DOHH2 (cell line): ENCODE results near the gene QRICH2.

Source experiments
- H3F3A ChIP-seq: fragments of 200-600 bp; sonication (generic), shearing (Covaris generic); 2 replicates; pipeline ENCODE4 v1.6.0; 2016; ENCODE audit warnings: antibody characterized with exemption, mild to moderate bottlenecking; ENCODE audit not compliant: control insufficient read depth, insufficient read depth
- H3K27ac ChIP-seq: fragments of 200-600 bp; sonication (generic); 2 replicates; pipeline ENCODE4 v1.5.1; 2014; ENCODE audit warnings: low read depth, mild to moderate bottlenecking, low read length, moderate library complexity
- H3K27me3 ChIP-seq: fragments of 200-600 bp; sonication (generic); 2 replicates; pipeline ENCODE4 v1.6.1; 2014; ENCODE audit warnings: mild to moderate bottlenecking, low read length, mixed read lengths; ENCODE audit not compliant: control insufficient read depth
- H3K36me3 ChIP-seq: fragments of 200-600 bp; sonication (generic); 2 replicates; pipeline ENCODE4 v1.6.1; 2014; ENCODE audit warnings: mild to moderate bottlenecking, low read length, moderate library complexity, mixed read lengths; ENCODE audit not compliant: control insufficient read depth
- H3K4me1 ChIP-seq: fragments of 200-600 bp; sonication (generic); 2 replicates; pipeline ENCODE4 v1.6.1; 2014; ENCODE audit warnings: mild to moderate bottlenecking, low read length, mixed read lengths; ENCODE audit not compliant: control insufficient read depth
- H3K4me2 ChIP-seq: fragments of 200-600 bp; sonication (generic); 2 replicates; pipeline ENCODE4 v1.6.0; 2014; ENCODE audit warnings: mild to moderate bottlenecking, low read length, moderate library complexity
- H3K4me3 ChIP-seq: fragments of 200-600 bp; sonication (generic); 2 replicates; pipeline ENCODE4 v1.5.1; 2014; ENCODE audit warnings: mild to moderate bottlenecking, low read length, mixed read lengths
- H3K79me2 ChIP-seq: fragments of 200-600 bp; sonication (generic); 2 replicates; pipeline ENCODE4 v1.6.1; 2014; ENCODE audit warnings: mild to moderate bottlenecking, low read length, mixed read lengths; ENCODE audit not compliant: control insufficient read depth
- H3K9me2 ChIP-seq: fragments of 200-600 bp; sonication (generic); replicated peaks from 2 replicates; pipeline ENCODE4 v1.6.1; 2014; ENCODE audit warnings: mild to moderate bottlenecking, low read length, mixed read lengths; ENCODE audit not compliant: control insufficient read depth
- H3K9me3 ChIP-seq: fragments of 200-600 bp; sonication (generic); 2 replicates; pipeline ENCODE4 v1.6.1; 2014; ENCODE audit warnings: antibody characterized with exemption, low read length, mixed read lengths; ENCODE audit not compliant: control insufficient read depth, insufficient read depth
- H4K20me1 ChIP-seq: fragments of 200-600 bp; sonication (generic); 2 replicates; pipeline ENCODE4 v1.6.0; 2014; ENCODE audit warnings: low read depth, mild to moderate bottlenecking, antibody characterized with exemption, low read length, moderate library complexity; ENCODE audit not compliant: control insufficient read depth, insufficient read depth
- EZH2phosphoT487 ChIP-seq: fragments of 200-600 bp; sonication (generic); IDR thresholded peaks from 2 replicates; pipeline ENCODE4 v1.6.1; 2017; ENCODE audit warnings: borderline replicate concordance, mild to moderate bottlenecking, antibody characterized with exemption, low read length, moderate library complexity, mixed read lengths
- TF ChIP-seq, protein P1 (sequence below): fragments of 200-600 bp; sonication (generic); IDR thresholded peaks from one replicate; pipeline ENCODE4 v1.5.1; 2014; ENCODE audit warnings: antibody characterized with exemption, mild to moderate bottlenecking, low read depth, low read length; ENCODE audit not compliant: poor library complexity, severe bottlenecking

Gene QRICH2

DNA sequence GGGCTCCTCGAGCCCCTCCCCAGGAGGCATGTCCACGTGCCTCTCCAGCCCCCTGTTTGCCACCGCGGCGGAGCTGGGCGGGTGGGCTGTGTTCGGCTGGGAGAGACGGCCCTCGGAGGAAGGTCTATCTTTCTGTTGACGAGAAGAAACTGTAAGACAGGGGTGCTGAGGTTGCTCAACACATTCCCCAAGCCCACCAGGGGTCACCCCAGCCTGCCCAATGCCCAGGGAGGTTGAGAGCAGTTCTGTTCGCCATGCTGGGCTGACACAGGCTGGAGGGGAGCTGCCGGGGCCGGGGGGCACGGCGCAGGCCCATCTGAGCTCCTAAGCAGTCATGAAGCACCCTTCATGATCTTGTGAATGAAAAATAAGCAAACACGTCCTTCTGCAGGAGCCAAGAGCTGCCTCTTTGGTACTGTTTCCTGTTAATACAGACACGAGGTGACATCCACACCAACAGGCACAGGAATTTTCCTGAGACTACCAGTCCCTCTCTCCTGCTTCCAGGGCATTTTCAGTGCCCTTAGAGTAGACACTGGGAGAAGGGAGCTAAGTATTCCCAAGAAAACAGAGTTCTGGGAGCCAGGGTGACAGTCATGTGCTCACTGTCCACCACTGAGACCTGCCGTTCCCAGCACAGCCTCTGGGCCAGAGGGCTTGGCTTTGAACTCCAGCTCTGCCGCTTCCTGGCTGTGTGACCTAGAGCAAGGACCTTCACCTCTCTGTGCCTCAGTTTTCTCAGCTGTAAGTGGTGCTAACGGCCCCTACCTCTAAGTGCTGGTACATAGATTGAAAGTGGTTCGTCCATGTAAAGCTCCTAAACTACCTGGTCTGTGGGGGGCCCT, 33.7 kb downstream of the QRICH2 start:
- peaks cover 19% of the 10 kb centered on the region for H3K36me3 ChIP-seq
- no peaks in the 10 kb centered on the region for H3K27me3 ChIP-seq
- no peak overlapping the region for H3K27ac ChIP-seq
- H4K20me1 ChIP-seq: no peaks in the 10 kb centered on the region
- H3K9me2 ChIP-seq: no peaks in the 10 kb centered on the region
- no peak for TF ChIP-seq EZH2phosphoT487
- TF ChIP-seq, protein P1, sequence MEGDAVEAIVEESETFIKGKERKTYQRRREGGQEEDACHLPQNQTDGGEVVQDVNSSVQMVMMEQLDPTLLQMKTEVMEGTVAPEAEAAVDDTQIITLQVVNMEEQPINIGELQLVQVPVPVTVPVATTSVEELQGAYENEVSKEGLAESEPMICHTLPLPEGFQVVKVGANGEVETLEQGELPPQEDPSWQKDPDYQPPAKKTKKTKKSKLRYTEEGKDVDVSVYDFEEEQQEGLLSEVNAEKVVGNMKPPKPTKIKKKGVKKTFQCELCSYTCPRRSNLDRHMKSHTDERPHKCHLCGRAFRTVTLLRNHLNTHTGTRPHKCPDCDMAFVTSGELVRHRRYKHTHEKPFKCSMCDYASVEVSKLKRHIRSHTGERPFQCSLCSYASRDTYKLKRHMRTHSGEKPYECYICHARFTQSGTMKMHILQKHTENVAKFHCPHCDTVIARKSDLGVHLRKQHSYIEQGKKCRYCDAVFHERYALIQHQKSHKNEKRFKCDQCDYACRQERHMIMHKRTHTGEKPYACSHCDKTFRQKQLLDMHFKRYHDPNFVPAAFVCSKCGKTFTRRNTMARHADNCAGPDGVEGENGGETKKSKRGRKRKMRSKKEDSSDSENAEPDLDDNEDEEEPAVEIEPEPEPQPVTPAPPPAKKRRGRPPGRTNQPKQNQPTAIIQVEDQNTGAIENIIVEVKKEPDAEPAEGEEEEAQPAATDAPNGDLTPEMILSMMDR: no peak
- peaks cover 18% of the 10 kb centered on the region for H3K79me2 ChIP-seq
- H3K4me1 ChIP-seq: peaks cover 46% of the 10 kb centered on the region
- H3K4me3 ChIP-seq: no peak overlapping the region
- no peak overlapping the region for H3K4me2 ChIP-seq
- H3K9me3 ChIP-seq: no peaks in the 10 kb centered on the region
- H3F3A ChIP-seq: peaks cover 12% of the 10 kb centered on the region

DNA sequence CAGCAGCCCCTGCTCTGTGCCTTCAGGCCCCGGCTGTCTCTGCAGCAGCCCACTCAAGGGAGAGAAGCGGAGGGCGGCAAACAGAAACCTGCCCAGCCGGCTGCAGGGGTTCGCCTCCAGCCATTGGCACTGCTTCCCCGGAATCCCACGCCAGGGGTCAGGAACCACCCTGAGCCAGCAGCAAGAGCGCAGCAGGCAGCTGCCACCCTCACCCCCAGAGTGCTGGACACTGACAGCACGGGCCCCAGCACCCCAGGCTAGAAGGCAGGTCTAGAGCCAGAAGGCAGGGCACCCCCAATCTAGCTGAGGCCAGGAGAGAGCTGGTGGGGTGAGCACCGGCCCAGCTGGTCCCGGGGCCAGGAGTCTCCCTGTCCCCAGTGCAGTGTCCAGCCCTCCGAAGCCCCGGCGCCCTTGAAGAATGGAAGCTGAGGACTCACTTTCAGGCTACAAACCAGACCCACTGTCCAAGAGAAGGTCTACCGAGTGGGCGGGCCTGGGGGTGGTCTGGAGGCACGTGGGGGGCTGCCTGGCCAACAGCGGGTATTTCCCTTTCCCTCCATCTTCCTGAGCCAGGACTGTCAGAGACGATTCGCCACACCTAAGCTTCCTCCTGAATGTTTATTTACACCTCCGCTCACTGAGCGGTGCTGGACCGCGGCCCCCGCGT, 34.5 kb downstream of the QRICH2 start:
- Histone ChIP-seq H3F3A (peaks cover 18% of the 10 kb centered on the region), H3K4me3 (no peak overlapping the region), H3K27me3 (no peaks in the 10 kb centered on the region), H3K9me2 (no peaks in the 10 kb centered on the region), H3K4me1 (peaks cover 53% of the 10 kb centered on the region), H3K79me2 (peaks cover 26% of the 10 kb centered on the region), H3K36me3 (peaks cover 26% of the 10 kb centered on the region), H3K9me3 (no peaks in the 10 kb centered on the region), H3K27ac (peak overlapping the region; percentile 91; the same call in 1 of the 2 replicates), H4K20me1 (no peaks in the 10 kb centered on the region), H3K4me2 (peak overlapping the region; percentile 81; the same call in 1 of the 2 replicates)
- TF ChIP-seq EZH2phosphoT487: no peak
- TF ChIP-seq, protein P1: no peak

DNA sequence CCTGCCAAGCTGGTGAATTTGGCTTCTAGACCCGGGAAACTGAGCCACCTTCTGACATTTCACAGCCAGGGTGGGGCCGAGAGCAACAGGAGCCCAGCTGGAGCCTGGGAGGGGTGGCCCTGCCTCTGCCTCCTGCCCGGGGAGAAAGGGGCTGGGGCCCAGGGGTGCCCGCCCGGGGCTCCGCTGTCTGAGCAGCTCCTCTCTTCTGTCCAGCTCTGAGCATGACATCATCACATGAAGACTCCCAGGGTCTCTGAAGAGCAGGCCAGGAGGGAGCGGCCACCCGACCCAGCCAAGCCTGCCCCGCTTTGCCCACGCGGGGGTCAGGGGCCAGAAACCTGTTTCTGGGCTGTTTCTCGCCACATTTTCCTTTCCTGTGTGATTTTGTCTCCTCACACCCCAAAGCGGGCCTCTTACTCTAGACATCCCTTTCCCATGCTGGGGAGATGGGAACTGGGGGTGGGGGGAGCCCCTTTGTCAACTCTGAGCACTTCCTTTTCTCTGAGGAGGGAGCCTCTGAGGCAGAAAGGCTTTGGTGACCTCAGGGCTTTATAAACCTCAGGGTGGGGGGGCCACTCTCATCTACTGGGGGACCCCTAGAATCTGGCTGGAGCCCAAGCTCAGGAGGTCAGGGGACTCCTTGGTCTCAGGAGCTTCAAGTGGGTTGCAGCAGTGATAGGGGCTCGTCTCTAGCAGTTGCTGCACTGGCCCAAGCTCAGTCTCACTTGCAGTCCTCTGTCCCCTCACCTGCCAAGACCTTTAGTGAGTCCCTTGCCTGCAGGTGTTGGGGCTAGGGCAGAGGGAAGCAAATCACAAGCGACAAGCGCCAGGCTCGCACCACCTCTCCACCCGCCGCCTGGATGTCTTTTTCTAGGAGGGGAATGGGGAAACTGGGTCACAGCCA, 35.3 kb downstream of the QRICH2 start:
- Histone ChIP-seq H3K27ac (peak overlapping the region; percentile 91), H3K4me3 (peak overlapping the region; percentile 80)

More for the DNA sequence above, 35.3 kb downstream of the QRICH2 start:
- Histone ChIP-seq H3K9me2 (no peaks in the 10 kb centered on the region), H3K9me3 (no peaks in the 10 kb centered on the region), H4K20me1 (no peaks in the 10 kb centered on the region), H3K79me2 (peaks cover 34% of the 10 kb centered on the region), H3K4me1 (peaks cover 61% of the 10 kb centered on the region), H3K36me3 (peaks cover 31% of the 10 kb centered on the region), H3K4me2 (peak overlapping the region; percentile 81), H3F3A (peaks cover 21% of the 10 kb centered on the region), H3K27me3 (no peaks in the 10 kb centered on the region)
- no peak for TF ChIP-seq EZH2phosphoT487
- TF ChIP-seq, protein P1: no peak
